HG03521 (cell line): ENCODE measurements around the gene SOD2.
"Not testable (repeated sequence)": the region's sequence is repeated elsewhere in the genome, so short reads cannot be mapped to it uniquely, and the experiment has no call there.

Experiments used
- ATAC-seq: cut with Tn5 transposase; IDR thresholded peaks from one replicate; pipeline ENCODE4 v1.9.1; 2021; ENCODE audit warnings: mild to moderate bottlenecking, moderate library complexity; ENCODE audit not compliant: unreplicated experiment

SOD2 gene

DNA sequence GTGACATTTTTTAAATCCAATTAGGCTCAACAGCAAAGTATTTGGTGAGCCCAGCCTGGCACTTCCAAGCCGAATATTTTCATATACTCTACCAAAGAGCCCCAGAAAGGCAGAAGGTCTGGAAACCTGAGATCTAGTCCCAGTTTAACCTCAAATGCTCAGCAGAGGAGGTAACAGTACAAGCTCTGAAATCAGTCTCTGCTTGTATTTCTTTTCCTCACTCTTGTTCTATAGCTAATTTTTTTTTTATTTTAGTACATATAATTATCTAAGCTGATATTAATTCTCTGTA lies 9.1 kb downstream of the SOD2 start:
- ATAC-seq, result no peak

DNA sequence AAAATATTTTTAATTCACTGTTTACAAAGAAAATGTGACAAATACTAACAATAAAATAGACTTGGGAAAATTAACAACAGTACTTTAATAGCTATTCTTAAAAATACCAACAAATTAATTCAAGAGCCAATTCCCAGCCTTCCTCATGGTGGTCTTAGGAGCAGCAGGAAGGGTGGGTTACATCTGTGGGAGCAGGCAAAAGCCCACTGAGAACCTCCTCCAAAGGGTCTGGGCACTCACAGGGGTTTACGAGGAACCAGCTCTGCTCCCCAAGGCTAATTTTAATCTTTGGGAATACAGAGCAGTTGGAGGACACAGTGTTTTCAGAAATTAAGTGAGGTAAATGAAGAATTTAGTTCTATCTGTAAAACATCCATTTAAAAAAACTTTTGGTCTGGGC lies 10.2 kb downstream of the SOD2 start:
- ATAC-seq, result no peak

DNA sequence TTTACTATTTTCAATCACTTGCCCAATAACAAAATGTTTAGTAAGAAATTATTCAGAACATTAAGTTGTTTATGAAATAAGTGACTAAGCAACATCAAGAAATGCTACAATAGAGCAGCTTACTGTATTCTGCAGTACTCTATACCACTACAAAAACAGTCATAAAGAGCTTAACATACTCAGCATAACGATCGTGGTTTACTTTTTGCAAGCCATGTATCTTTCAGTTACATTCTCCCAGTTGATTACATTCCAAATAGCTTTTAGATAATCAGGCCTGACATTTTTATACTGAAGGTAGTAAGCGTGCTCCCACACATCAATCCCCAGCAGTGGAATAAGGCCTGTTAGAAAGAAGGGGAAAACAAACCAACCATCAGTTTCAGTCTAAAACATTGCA lies 10.7 kb downstream of the SOD2 start:
- no peak for ATAC-seq

- ATAC-seq, result no peak
These were observed 11.7 kb downstream of the SOD2 start for GRCh38 chr6:159681191-159681880.

GRCh38 chr6:159680104-159680503 lies 12.9 kb downstream of the SOD2 start:
- ATAC-seq, result no peak

- no peak for ATAC-seq
These were observed 13.7 kb downstream of the SOD2 start for GRCh38 chr6:159679091-159680077.

GRCh38 chr6:159678574-159678973 lies 14.5 kb downstream of the SOD2 start:
- no peak for ATAC-seq

DNA sequence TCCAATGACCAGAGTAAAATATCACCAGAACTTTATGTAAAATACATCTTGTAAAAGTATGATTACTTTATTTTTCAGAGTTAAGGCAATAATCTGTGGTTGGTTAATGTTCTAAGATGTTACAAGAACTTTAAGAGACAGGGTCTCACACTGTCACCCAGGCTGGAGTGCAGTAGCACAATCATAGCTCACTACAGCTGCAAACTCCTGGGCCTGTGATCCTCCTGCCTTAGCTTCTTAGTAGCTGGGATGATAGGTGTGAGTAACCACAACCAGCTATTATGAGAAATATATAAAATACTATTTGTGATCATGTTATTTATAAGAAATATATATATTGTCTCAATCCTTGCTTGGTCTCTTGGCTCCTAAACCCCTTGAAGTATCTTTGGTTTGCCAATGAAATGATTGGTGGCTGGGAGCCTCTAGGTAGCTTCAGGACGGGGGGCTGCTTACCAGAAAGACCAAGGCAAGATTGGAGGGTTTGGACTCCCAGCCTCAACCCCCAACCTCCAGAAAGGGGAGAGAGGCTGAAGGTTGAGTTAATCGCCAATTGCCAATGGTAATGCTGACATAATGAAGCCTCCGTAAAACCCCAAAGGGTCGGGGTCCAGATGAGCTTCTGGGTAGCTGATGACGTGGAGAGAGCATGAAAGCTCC lies 15.4 kb downstream of the SOD2 start:
- no peak for ATAC-seq

DNA sequence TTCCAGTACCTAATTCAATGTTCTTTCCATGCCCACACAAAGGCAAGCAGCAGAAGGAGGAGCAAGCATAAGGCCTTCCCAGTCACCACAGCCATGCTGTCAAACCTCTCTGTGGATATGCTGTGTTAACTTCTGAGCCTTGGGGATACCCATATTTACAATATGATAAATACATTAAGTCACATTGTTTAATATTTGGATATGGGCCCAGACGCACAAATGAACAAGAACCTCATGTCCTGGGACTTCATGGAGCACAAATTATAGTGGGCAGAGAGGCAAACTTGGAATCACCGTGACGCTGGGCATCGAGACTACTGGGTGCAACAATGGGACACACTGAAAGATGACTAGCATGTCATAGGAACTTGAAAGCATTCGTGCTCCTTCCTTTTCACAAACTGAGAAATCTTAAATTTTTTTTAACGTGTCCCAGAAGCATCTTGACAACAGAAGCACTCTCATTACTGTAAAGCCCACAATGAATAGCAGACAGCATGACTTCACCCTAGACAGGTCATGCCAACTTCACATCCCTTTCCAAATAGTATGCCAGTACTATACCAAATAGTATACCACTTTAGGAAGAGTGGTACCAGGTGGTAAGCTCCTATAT lies 16.0 kb downstream of the SOD2 start:
- ATAC-seq, result no peak

DNA sequence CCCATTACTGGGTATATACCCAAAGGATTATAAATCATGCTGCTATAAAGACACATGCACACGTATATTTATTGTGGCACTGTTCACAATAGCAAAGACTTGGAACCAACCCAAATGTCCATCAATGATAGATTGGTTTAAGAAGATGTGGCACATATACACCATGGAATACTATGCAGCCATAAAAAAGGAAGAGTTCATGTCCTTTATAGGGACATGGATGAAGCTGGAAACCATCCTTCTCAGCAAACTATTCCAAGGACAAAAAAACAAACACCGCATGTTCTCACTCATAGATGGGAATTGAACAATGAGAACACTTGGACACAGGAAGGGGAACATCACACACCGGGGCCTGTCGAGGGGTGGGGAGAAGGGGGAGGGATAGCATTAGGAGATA lies 16.8 kb downstream of the SOD2 start:
- ATAC-seq, result not testable (repeated sequence)

DNA sequence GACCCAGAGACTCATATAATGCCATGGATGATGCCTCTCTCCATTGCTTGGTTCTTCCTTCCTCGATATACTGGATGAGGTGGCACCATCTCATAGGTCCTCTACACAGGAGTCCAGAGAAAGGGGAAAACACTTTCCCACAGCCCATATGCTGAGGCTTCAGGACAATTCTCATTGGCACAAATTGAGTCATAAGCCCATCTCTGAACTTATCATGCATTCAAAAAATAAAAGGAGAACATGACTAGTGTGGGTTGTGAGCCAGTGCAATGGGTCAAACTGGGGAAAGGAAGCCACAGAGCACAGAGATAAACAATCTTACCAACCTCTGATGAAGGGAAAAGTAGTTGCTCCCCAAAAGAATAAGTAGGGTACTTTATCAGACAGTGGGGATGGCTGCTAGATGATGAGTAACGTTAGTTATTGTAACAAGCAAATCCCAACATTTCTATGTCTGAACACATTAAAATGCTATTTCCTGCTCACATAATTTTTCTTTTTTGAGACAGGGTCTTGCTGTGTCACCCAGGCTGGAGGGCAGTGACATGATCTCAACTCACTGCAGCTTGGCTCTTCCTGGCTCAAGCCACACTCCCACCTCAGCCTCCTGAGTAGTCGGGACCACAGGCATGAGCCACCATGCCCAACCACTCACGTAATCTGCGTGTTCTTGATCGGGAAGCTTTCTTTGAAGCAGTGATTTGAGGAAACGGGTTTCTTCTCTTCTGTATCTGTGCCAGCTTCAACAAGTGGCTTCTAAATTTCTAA lies 27.0 kb downstream of the SOD2 start:
- ATAC-seq, result no peak

DNA sequence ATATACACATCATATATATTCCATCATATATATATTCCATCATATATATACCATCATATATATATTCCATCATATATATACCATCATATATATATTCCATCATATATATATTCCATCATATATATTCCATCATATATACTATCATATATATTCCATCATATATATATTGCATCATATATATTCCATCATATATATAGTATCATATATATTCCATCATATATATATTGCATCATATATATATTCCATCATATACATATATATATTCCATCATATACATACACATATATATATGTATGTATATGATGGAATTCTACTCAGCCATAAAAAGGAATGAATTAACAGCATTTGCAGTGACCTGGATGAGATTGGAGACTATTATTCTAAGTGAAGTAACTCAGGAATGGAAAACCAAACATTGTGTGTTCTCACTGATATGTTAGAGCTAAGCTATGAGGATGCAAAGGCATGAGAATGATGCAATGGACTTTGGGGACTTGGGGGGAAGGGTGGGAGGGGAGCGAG lies 29.6 kb downstream of the SOD2 start:
- not testable (repeated sequence) for ATAC-seq

- not testable (repeated sequence) for ATAC-seq
These were observed 31.1 kb downstream of the SOD2 start for GRCh38 chr6:159661977-159662376.

DNA sequence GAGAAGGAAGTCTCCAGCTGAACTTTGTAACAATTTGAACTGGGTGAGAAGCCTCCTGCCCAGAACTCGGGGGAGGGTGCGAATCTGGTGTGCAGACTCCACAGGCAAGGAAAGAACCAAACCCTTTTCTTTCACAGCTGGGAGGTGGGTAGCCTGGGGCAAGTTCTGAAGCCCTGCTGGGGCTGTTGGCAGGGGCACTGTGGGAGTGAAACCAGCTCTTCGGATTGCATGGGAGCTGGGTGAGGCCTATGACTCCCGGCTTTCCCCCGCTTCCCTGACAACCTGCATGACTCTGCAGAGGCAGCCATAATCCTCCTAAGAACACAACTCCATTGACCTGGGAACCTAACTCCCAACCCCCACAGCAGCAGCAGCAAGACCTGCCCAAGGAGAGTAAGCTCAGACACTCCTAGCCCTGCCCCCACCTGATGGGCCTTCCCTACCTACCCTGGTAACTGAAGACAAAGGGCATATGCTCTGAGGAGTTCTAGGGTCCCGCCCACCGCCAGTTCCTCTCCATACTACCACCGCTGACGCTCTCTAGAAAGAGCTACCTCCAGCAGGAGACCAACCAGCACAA lies 37.5 kb downstream of the SOD2 start:
- ATAC-seq, result no peak

DNA sequence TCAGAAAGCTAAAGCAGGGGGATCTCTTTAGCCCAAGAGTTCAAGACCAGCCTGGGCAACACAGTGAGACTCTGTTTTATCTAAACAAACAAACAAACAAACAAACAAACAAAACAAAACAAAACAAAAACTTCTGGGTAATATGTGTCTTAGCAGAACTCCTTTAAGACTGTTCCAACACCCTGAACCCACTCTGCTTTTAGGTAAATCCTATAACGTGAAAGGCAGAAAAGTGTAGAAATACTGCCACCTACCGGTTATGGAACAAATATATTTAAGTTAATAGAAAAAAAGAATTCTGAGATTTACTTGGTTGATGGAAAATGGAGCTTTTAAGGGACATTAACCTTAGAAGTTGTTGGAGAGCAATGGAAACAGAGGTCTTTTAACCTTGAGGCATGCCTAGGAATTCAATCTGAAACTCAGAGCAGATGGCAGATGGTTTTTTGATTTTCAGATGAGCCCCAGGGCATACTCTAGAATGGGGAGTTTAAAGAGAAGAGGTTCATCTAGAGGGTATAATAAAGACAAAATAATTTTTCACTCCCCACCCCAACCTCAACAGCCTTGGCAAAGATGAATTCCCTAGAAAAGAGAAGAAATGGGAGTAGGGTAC lies 38.5 kb downstream of the SOD2 start:
- ATAC-seq, result no peak

DNA sequence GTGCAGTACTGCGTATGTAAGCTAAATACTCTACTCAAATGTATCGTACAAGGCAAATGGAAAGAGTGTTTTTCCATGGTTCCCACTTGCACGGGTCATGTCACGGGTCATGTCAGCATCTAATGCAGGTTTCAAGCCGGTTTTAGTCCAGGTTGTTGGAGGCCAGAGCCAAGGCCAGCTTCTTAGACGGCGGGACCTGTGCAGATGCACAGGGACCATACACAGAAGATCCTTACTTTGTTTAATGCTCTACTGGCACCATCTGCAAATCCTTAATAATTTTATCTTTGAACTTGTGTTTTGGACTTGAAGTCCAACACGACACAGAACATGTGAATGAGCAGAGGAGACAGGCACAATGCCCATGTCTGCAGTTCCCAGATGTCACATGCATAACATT lies 42.7 kb downstream of the SOD2 start:
- no peak for ATAC-seq

DNA sequence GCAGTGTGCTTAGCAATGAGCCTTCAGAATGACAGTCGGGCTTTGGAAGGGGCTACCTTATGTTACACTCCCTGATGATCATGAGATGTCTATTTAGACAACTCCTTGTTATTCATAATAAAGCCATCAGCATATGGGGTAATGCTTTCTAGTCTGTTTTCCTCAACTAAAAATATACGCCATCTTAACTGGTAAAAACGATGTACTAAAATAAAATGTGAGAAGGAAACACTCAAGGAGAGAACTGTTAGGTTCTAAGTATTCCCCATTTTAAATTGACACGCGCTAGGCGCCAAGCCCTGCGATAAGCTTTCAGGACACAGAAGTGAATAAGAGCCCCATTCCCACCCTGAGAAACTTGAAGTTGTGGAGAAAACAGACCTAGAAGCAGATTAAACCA lies 43.6 kb downstream of the SOD2 start:
- no peak for ATAC-seq

DNA sequence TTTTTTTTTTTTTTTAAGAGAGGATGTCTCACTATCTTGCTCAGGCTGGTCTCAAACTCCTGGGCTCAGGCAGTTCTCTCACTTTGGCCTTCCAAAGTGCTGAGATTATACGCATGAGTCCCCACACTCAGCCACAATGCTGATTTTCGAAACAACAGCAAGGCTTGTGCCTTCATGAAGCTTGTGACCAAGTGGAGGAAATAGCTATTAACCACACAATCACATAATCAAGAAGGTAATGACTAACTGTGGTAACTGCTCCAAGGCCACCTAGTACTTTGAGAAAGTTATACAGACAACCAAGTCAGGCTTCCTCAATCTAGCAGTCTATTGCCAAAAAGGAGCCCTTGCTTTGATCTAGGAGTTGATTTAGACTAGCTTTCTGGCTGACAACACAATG lies 46.3 kb downstream of the SOD2 start:
- ATAC-seq, result peak; percentile 91

DNA sequence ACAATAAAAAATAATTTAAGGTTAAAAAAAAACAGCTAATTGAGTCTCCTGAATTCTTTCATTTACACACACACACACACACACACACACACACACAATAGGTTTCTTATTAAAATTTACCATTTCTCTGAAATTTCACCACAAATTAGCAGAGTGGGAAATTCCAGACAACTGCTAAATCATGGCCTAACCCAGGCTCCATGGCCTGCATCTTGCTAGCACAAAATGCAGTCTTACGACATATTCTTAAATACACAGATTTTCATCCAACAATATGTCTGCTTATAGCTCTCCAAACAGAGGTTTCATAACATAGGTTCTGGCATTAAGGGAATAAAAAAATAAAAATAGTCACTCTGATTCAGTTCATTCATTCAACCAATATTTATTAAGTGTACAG lies 46.9 kb downstream of the SOD2 start:
- no peak for ATAC-seq

GRCh38 chr6:159645640-159646039 lies 47.4 kb downstream of the SOD2 start:
- no peak for ATAC-seq
